Stimulated activated CD4-positive, alpha-beta T cell treated with anti-CD3 and anti-CD28 coated beads, TNF-alpha, amount 100 ng/mL, for 48 hours (primary cell): ENCODE results near the gene TPD52L1.
A peak's percentile ranks its signal among the peaks of the same experiment; 100 is the strongest.
"Not testable (repeated sequence)": the region's sequence is repeated elsewhere in the genome, so short reads cannot be mapped to it uniquely, and the experiment has no call there.

ENCODE experiments used
- DNase-seq, 3 donors: peaks; one replicate each; pipeline ENCODE4 v3.0.0-alpha.2; 2020; ENCODE audit warnings: low read depth in 3 of 3

Gene TPD52L1

GRCh38 chr6:125140808-125141207, 12.8 kb upstream of the TPD52L1 start:
- no peak for DNase-seq

- DNase-seq = no peak
Measured at GRCh38 chr6:125142618-125143017, 11.0 kb upstream of the TPD52L1 start.

GRCh38 chr6:125144822-125145221, 8.8 kb upstream of the TPD52L1 start:
- no peak for DNase-seq

GRCh38 chr6:125149256-125150144, 4.1 kb upstream of the TPD52L1 start:
- no peak for DNase-seq

- DNase-seq = no peak
Measured at GRCh38 chr6:125151700-125152099, 1.9 kb upstream of the TPD52L1 start.

- peak in 1 of 3 donors; percentile 8 for DNase-seq
Measured at GRCh38 chr6:125154118-125154760, 666 bp downstream of the TPD52L1 start.

GRCh38 chr6:125154761-125155135, 1.2 kb downstream of the TPD52L1 start:
- DNase-seq = peak in 1 of 3 donors; percentile 5

GRCh38 chr6:125155344-125155743, 1.8 kb downstream of the TPD52L1 start:
- DNase-seq = no peak

- no peak for DNase-seq
Measured at GRCh38 chr6:125156496-125156895, 2.9 kb downstream of the TPD52L1 start.

- no peak for DNase-seq
Measured at GRCh38 chr6:125157280-125157679, 3.7 kb downstream of the TPD52L1 start.

- DNase-seq = no peak
Measured at GRCh38 chr6:125157725-125158124, 4.2 kb downstream of the TPD52L1 start.

GRCh38 chr6:125163339-125163738, 9.8 kb downstream of the TPD52L1 start:
- DNase-seq = not testable (repeated sequence)

- DNase-seq = no peak
Measured at GRCh38 chr6:125163811-125164210, 10.2 kb downstream of the TPD52L1 start.

- no peak for DNase-seq
Measured at GRCh38 chr6:125164696-125165095, 11.1 kb downstream of the TPD52L1 start.

- no peak for DNase-seq
Measured at GRCh38 chr6:125165256-125165655, 11.7 kb downstream of the TPD52L1 start.

GRCh38 chr6:125165776-125166175, 12.2 kb downstream of the TPD52L1 start:
- no peak for DNase-seq

GRCh38 chr6:125166711-125167110, 13.1 kb downstream of the TPD52L1 start:
- DNase-seq = no peak

- DNase-seq = no peak
Measured at GRCh38 chr6:125167579-125167978, 14.0 kb downstream of the TPD52L1 start.

- no peak for DNase-seq
Measured at GRCh38 chr6:125169058-125169457, 15.5 kb downstream of the TPD52L1 start.

- no peak for DNase-seq
Measured at GRCh38 chr6:125169522-125169921, 15.9 kb downstream of the TPD52L1 start.

GRCh38 chr6:125170376-125170775, 16.8 kb downstream of the TPD52L1 start:
- DNase-seq = no peak

- DNase-seq = no peak
Measured at GRCh38 chr6:125173341-125174095, 19.9 kb downstream of the TPD52L1 start.
